ENCODE results near the gene PSMC3IP. TPM values are rescaled to one million over a fixed set of nuclear protein-coding genes. Genes with fewer than 3 reads are reported as not detected.

PSMC3IP gene
- total RNA-seq, 1 experiment from 2014 or later: 50.2 TPM

Other genes starting within 250 kb of the PSMC3IP start
- 32.9 and 42.2 TPM in 2 replicates for gene STAT3, start 189.3 kb downstream of the PSMC3IP start, total RNA-seq (2014; rRNA removed; shearing (Covaris generic))
- 232 and 236 TPM in 2 replicates for gene CAVIN1, start 154.5 kb downstream of the PSMC3IP start, total RNA-seq (2014; rRNA removed; shearing (Covaris generic))
- 11.8 and 14.8 TPM in 2 replicates for gene ATP6V0A1, start 118.9 kb downstream of the PSMC3IP start, total RNA-seq (2014; rRNA removed; shearing (Covaris generic))
- 22.7 and 30.6 TPM in 2 replicates for gene NAGLU, start 41.5 kb downstream of the PSMC3IP start, total RNA-seq (2014; rRNA removed; shearing (Covaris generic))
- 0.40 and 0.59 TPM in 2 replicates for gene HSD17B1, start 24.8 kb downstream of the PSMC3IP start, total RNA-seq (2014; rRNA removed; shearing (Covaris generic))
- gene COASY, start 15.6 kb downstream of the PSMC3IP start, total RNA-seq (2014; rRNA removed; shearing (Covaris generic)): 51.7 and 56.2 TPM in 2 replicates
- 29.3 and 37.8 TPM in 2 replicates for gene MLX, start 10.6 kb downstream of the PSMC3IP start, total RNA-seq (2014; rRNA removed; shearing (Covaris generic))
- gene RETREG3, start 31.6 kb upstream of the PSMC3IP start, total RNA-seq (2014; rRNA removed; shearing (Covaris generic)): 30.9 and 34.0 TPM in 2 replicates
- 114 and 165 TPM in 2 replicates for gene TUBG1, start 32.0 kb upstream of the PSMC3IP start, total RNA-seq (2014; rRNA removed; shearing (Covaris generic))
- gene TUBG2, start 81.6 kb upstream of the PSMC3IP start, total RNA-seq (2014; rRNA removed; shearing (Covaris generic)): 6.8 and 9.3 TPM in 2 replicates
- 14.7 and 15.7 TPM in 2 replicates for gene PLEKHH3, start 99.3 kb upstream of the PSMC3IP start, total RNA-seq (2014; rRNA removed; shearing (Covaris generic))
- 2.1 and 2.5 TPM in 2 replicates for gene CCR10, start 104.1 kb upstream of the PSMC3IP start, total RNA-seq (2014; rRNA removed; shearing (Covaris generic))
- 8.6 and 9.9 TPM in 2 replicates for gene CNTNAP1, start 104.8 kb upstream of the PSMC3IP start, total RNA-seq (2014; rRNA removed; shearing (Covaris generic))
- gene EZH1, start 167.3 kb upstream of the PSMC3IP start, total RNA-seq (2014; rRNA removed; shearing (Covaris generic)): 6.1 and 6.3 TPM in 2 replicates
- gene RAMP2, start 183.5 kb upstream of the PSMC3IP start, total RNA-seq (2014; rRNA removed; shearing (Covaris generic)): 0.40 and 1.4 TPM in 2 replicates
- gene VPS25, start 195.7 kb upstream of the PSMC3IP start, total RNA-seq (2014; rRNA removed; shearing (Covaris generic)): 110 and 122 TPM in 2 replicates
- 5.7 and 8.9 TPM in 2 replicates for gene WNK4, start 202.9 kb upstream of the PSMC3IP start, total RNA-seq (2014; rRNA removed; shearing (Covaris generic))
- gene COA3, start 221.0 kb upstream of the PSMC3IP start, total RNA-seq (2014; rRNA removed; shearing (Covaris generic)): 65.2 and 97.2 TPM in 2 replicates
- gene CNTD1, start 221.1 kb upstream of the PSMC3IP start, total RNA-seq (2014; rRNA removed; shearing (Covaris generic)): 0.13 and 0.27 TPM in 2 replicates
- gene BECN1, start 246.6 kb upstream of the PSMC3IP start, total RNA-seq (2014; rRNA removed; shearing (Covaris generic)): 159 and 182 TPM in 2 replicates